GM12891 (cell line): Measurements from ENCODE around the gene KCTD1.

Experiments
- DNase-seq: peaks from one replicate; pipeline ENCODE4 v3.0.0; 2011; ENCODE audit warnings: low spot score; ENCODE audit not compliant: insufficient read length
- FAIRE-seq: peaks from 2 replicates; lab custom pipeline; 2011; peaks lifted over from hg19 to GRCh38; lab: Jason Lieb, UNC
- PAX5 ChIP-seq: IDR thresholded peaks from 2 replicates; pipeline ENCODE4 v1.6.1; 2011; ENCODE audit warnings: low read length, moderate library complexity, mild to moderate bottlenecking; ENCODE audit not compliant: insufficient read depth, severe bottlenecking
- POLR2A ChIP-seq: IDR thresholded peaks from 2 replicates; pipeline ENCODE4 v1.6.1; 2011; ENCODE audit warnings: low read depth, low read length, control low read depth
- POLR2AphosphoS5 ChIP-seq: IDR thresholded peaks from 2 replicates; pipeline ENCODE4 v1.6.1; 2011; ENCODE audit warnings: low read depth, low read length, control low read depth
- POU2F2 ChIP-seq: IDR thresholded peaks from 2 replicates; pipeline ENCODE4 v1.6.1; 2011; ENCODE audit warnings: low read depth, mild to moderate bottlenecking, control low read depth, low read length, moderate library complexity
- SPI1 ChIP-seq: IDR thresholded peaks from 2 replicates; pipeline ENCODE4 v1.6.1; 2011; ENCODE audit warnings: low read depth, low read length, control low read depth
- TAF1 ChIP-seq: IDR thresholded peaks from 2 replicates; pipeline ENCODE4 v1.6.1; 2011; ENCODE audit warnings: low read depth, low read length, control low read depth

The KCTD1 gene

GRCh38 chr18:26504831-26505230, 43.5 kb downstream of the KCTD1 start:
- DNase-seq (no peak), FAIRE-seq (no peak)
- TF ChIP-seq SPI1 (no peak), POU2F2 (no peak), POLR2A (no peak), POLR2AphosphoS5 (no peak), PAX5 (no peak), TAF1 (no peak)

GRCh38 chr18:26503382-26503781, 45.0 kb downstream of the KCTD1 start:
- DNase-seq = no peak
- TF ChIP-seq POU2F2 (no peak), TAF1 (no peak), POLR2AphosphoS5 (no peak), POLR2A (no peak), PAX5 (no peak), SPI1 (no peak)
- FAIRE-seq = no peak

GRCh38 chr18:26502823-26503222, 45.5 kb downstream of the KCTD1 start:
- FAIRE-seq (no peak), DNase-seq (no peak)
- no peak for TF ChIP-seq TAF1

GRCh38 chr18:26497866-26498265, 50.5 kb downstream of the KCTD1 start:
- no peak for FAIRE-seq
- DNase-seq = no peak
- TF ChIP-seq PAX5 (no peak), POU2F2 (no peak), POLR2AphosphoS5 (no peak), SPI1 (no peak), POLR2A (no peak), TAF1 (no peak)

- DNase-seq (no peak), FAIRE-seq (no peak)
- TF ChIP-seq PAX5 (no peak), POLR2AphosphoS5 (no peak), SPI1 (no peak), TAF1 (no peak), POLR2A (no peak), POU2F2 (no peak)
These were observed 51.8 kb downstream of the KCTD1 start for GRCh38 chr18:26496528-26496927.

- DNase-seq (no peak), FAIRE-seq (no peak)
- TF ChIP-seq TAF1 = no peak
- no peak for TF ChIP-seq POLR2A
- no peak for TF ChIP-seq POU2F2
- TF ChIP-seq POLR2AphosphoS5 = no peak
- TF ChIP-seq SPI1 = no peak
- TF ChIP-seq PAX5 = no peak
These were observed 53.1 kb downstream of the KCTD1 start for GRCh38 chr18:26495287-26495686.

- TF ChIP-seq PAX5 (no peak), POLR2A (no peak)
- no peak for FAIRE-seq
- DNase-seq = no peak
These were observed 55.3 kb downstream of the KCTD1 start for GRCh38 chr18:26493021-26493420.

- FAIRE-seq (no peak), DNase-seq (no peak)
- TF ChIP-seq PAX5 = no peak
- TF ChIP-seq POU2F2 = no peak
- no peak for TF ChIP-seq POLR2A
- TF ChIP-seq POLR2AphosphoS5 = no peak
- TF ChIP-seq SPI1 = no peak
- no peak for TF ChIP-seq TAF1
These were observed 57.0 kb downstream of the KCTD1 start for GRCh38 chr18:26491194-26491816.

GRCh38 chr18:26489881-26490280, 58.5 kb downstream of the KCTD1 start:
- no peak for FAIRE-seq
- DNase-seq = no peak
- TF ChIP-seq POLR2A (no peak), SPI1 (no peak), POU2F2 (no peak), PAX5 (no peak), TAF1 (no peak), POLR2AphosphoS5 (no peak)

GRCh38 chr18:26489191-26489590, 59.2 kb downstream of the KCTD1 start:
- FAIRE-seq (no peak), DNase-seq (no peak)
- TF ChIP-seq POLR2AphosphoS5 (no peak), POLR2A (no peak), POU2F2 (no peak), TAF1 (no peak), SPI1 (no peak), PAX5 (no peak)
